Measurements from ENCODE around the gene GMPR2.

The GMPR2 gene

DNA sequence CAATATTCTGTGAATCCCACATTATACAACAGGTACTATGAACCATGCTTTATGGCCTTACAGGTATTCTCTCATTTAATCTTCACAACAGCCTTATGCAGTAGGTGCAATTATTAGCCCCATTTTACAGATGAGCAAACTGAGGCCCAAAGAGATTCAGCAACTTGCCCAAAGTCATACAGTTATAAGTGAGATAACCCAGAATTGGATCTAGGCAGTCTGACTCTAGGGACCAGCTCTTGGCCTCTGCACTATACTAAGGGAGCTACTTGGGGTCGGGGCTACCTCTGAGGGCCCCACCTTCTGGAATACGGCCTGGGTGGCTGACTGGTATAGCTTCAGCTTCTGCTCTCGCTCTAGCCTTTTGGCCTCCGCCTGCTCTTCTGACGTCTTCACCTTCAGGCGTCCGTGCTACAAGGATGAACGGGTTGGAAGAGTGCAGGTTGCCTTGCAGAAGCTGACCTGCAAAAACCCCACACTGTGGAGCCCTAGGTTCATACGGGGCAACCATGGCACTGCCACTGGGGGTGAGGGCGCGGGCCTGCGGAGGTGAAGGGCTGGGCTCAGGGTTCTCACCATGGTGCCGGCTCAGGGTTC is 37.9 kb downstream of the GMPR2 start:
- no peak for DNase-seq

DNA sequence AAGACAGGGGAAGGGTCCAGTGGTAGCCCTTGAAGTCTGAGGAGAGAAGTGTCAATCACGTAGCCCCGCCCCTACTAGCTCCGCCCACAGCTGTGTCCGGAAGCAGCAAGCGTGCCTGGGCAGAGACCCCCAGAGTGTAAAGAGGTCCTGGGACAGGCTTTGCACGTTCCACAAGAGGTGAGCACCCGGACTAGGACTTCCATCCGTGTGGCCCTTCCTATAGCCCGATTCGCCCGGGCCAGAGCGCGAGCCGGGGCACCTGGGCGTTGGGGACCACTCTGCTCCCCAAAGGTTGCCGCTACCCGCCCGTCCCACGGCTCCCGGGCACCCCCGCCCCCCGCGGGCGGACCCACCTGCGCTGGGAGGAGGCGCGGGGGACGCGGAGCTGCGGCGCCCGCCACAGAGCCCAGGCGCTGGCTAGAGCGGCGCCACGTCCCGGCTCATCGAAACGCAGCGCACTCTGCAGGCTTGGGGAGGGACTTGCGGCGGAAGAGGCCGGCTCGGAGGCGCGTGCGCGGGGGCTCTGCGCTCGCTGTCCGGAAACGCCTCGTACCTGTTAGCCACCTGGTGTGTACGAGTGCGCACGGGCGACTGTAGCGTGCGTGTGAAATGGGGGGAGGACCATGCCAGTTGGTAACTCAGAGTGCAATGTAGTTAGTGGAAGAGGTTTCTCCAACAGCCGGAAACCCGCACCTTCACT is 38.6 kb downstream of the GMPR2 start, which contains the start of gene RABGGTA:
TSS of gene RABGGTA (minus strand) at position 464 of the 700 bp plus-strand sequence. CDS start 482 bp downstream, outside the sequence.
- DNase-seq, result peak; percentile 84

DNA sequence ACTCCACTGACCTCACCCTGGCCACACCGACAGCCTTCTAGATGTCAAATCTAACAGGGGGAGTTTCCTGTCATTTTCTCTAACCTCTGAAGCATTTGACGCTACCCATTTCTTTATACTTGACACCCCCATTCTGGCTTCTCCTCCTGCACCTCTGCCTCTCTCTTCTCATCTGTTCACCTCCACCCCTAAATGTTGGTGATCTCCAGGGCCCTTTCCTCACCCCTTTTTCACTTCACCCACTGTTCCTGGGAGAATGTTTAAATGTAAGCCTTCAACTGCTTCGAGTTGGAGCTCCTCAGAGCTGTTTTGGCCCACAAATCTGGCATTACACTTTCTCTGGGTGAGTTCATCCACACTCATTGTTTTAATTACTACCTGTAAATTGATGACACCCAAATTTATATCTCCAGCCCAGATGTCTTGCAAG is 39.1 kb downstream of the GMPR2 start:
- no peak for DNase-seq

DNA sequence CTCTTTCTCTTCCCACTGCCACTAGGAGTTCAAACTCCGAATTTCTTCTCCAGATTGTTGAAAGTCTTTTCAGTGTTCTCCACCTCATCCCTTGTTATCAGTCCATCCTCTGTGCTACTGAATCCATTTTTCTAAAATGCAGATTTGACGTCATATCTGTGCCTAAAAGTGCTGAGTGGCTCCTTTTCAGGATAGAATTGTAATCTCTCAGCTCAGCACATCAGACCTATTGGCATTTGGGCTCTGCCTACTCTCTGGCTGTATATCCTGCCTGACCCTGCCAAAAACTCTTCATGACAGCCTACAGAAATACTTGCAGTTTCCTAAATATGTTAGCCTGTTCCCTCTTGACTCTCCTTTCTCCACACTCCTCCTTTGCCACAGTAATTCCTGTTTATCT is 39.7 kb downstream of the GMPR2 start:
- DNase-seq, result no peak

DNA sequence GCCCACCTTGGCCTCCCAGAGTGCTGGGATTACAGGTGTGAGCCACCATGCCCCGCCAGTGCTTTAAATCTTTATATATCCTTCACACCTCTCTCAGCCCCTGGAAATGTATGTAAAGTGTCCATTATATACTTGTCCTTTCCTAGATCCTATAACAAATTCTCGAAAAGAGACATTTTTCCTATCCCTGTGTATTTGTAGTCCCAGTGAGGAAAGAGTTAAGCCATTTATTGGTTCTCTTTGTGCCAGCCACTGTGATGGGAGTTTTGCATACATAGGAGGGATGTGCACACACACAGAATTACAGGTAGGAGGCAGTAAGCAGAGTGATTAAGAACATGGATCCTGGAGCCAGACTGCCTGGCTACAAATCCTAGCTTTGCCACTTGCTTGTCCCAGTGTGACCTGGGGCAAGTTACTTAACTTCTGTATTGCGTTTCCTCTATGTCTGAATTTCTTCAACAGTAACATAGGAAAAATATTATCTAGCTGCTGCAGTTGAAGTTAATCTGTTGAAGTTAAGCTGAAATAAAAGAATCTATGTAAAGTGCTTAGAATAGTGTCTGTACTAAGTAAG is 40.8 kb downstream of the GMPR2 start:
- no peak for DNase-seq

DNA sequence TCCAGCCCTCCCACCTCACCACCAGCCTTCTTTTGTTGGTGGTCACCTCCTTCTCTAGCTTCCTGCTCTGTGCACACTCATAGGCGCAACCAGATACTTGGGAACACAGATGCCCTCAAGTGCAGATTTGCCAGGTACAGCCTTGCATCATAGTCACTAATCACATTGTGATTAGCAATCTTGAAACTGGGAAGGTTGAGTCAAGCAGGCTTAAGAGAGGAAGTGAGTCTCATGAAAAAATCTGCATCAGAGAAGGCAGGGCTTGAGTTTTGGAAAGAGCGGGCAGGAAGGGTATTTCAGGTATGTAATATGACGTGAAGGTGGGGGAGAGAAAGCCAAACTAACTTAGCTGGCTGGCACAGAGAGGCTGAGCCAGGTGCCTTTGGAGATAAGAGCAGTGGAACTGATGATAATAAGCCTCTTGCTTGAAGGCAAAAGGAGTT is 41.4 kb downstream of the GMPR2 start:
- no peak for DNase-seq

DNA sequence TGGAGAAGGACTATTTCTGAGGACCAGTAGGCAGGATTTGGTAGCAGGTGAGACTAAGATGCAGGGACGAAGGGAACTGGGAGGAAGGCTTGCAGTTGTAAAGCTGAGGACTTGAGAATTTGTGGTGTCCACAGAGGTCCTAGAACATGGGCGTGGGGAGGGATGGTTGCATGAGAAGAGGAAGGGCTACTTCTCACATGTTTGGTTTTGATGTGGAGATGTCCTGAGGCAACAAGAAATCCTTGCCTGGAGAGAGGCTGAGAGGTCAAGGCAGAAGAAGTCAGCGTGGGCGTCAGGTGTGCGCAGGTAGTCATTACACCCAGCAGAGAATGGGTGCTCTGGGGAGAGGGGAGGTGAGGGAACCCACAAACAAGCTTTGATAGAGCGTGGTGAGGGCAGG is 44.3 kb downstream of the GMPR2 start:
- DNase-seq, result no peak

DNA sequence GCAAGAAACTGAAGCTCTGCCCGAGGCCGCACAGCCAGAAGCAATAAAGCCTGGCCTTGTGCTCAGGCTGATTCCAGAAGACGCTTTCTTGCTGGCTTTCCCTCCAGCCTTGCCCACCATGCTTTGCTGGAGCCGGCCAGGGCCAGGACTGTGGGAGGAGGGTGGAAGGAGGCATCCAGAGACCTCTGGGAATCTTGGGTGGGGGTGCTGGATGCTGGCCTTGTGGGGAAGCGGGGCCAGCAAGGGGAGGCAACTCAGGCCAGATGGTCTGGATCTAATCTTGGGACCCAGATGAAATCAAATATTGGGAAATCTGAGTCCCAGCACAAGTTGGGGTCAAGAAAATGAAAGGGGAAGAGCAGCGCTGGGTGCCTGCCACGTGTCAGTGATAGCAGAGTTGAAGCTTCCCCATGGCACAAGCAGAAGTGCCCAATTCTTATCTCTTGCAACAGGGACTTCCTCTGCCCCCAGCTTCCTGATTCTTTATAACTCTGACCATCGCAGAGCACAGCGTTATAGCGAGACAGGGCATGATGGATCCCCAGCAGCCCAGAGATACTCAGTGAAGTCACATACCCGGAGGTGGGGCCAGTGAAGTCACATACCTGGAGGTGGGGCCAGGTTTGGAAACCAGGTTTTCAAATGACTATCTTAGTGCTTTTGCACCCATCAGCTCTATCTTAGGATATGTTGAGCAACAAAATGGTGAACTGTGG is 45.0 kb downstream of the GMPR2 start:
- no peak for DNase-seq

DNA sequence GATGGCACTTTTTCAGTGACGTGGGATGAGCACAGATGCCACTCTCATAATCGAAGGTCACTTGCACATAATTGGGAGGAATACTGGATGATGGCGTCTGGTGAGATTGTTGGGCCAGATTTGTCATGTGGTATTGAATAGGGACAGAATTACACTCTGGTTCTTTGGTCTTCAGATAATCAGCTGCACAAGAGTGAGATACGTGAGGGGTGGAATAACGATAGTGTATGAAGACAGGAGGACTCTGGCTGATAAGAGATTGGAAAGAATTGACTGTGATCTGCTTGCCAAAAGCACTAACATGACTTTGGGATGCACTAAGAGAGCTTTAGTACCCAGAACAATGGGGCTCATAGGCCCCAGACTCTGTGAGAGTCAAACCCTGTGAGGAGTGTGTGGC is 45.7 kb downstream of the GMPR2 start:
- DNase-seq, result no peak

DNA sequence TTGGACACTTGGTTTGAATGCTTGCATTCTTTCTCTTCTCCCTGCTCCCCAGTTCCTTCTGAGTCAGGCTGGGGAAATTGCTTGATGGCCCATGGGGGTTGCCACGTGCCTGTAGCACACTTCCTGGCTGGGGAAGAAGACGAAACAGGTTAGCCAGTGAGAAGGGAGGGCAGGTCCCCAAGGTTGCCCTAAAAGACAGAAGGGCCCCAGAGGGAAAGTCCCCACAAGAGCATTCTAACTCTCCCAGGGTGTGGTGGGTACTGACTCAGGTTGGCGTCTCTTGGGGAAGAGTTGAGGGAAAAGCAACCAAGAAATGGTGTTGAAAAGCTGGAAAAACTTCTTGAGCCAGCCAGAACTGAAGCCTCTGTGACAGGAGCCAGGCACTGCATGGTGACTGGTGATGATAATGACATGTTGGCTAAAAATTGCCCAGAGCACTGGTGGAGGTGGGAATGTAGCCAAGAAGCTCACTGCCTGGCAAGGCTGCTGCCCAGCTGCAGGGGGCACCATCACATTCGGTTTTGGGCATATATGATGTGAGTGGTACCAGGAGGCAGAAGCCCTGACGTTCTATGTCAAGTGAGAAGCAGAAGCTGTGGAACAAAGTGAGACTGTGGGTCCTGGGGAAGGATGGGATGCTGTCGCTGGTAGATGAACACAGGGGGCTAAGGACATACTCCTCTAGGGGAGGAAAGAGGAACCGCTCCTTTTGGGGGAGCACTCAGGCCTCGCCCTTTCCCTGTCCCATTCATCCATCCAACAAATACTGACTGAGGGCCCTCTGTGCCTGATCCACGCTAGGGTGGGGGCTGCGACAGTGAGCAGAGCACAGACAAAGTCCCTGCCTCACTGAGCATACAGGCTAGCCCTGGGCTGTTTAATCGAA is 46.8 kb downstream of the GMPR2 start:
- DNase-seq, result no peak

DNA sequence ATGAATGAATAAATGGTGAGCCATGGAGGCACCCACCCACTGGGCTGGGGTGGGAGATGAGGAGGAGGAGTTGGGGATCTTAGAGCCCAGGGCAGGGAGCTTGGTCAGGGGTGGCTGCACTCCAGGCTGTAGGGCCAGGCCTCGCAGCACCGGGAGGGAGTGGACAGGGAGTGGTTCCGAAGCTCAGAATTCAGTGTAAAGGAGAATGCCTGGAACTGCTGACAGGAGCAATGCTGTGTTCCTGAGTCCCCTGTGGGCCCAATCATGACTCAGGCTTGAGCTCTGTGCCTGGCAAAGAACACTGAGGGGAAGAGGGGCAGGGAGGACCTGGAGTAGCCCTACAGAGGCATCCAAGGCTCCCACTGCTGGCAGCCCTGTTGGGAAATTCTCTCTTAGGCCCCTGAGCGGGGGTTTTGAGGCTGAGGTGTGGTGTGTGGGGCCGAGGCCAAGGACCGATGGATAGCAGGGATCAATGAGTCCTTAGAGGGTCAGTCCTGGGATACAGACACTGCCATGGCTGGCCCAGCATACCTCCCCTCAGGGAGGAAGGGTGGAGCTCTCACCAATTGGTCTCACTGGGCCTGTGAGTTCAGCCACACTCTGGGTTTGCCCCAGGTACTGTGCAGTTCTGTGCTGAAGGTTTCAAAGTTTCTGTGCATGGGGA is 48.2 kb downstream of the GMPR2 start:
- no peak for DNase-seq

DNA sequence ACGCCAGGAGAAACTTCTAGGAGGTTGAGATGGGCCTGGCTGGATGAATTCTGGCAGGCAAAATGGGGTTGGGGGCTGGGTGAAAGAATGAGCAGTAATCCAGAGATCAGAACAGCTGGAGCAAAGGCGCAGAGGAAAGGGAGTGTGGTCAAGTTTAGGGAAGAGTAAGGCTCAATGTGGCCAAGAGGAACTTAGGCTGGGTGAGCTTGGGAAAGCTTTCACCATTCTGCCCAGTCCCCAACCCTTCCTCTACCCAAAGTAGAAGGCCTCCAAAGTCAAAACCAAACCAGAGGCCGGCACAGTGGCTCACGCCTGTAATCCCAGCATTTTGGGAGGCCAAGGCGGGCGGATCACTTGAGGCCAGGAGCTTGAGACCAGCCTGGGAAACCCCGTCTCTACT is 48.9 kb downstream of the GMPR2 start:
- no peak for DNase-seq

DNA sequence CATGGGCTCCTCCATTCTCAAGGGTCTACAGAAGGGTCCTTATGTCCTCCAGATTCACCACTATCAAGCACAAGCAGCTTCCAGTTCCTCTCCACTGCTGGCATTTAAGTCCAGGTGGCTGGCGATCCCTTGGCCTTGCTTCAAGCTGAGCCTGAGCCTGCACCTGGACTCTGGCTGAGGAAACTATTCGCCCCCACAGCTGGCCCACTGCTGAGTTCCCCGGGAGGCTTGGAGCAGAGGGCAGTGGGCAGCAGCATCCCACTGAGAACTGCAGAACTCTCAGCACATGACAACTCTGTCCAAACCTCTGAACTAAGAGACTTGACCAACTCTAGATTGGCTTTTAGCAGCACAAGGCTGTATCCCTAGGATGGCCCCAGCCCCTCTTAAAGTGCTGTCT is 50.0 kb downstream of the GMPR2 start:
- DNase-seq, result no peak

DNA sequence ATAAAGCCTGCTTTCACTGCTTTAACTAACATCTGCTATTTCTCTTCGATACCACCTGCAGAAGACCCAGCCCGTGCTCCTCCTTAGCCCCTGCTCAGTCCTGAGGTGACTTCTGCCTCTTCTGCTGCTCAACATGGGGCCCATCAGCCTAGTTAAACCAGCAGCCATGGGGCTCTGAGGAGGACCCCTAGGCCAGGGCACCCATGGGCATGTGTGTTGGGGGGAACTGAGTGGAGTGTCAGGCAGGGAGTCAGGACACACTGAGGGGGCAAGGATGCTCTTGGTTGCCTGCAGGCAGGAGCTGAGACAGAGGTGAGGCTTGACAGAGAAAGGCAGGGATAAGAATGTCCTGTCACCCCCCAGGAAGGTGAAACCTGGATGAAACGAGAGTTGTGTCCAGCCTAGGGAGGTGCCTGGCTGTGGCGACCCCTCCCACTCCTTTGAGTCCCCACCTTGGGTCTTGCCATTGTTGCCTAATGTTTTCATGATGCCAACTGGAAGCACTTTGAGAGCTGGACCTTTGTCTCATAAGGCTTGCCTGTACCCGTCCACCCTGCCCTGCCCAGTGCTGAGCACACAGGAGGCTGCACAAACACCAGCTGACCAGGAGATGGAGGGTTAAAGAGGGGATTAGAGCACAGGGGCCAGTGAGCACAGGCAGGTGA is 51.2 kb downstream of the GMPR2 start:
- DNase-seq, result no peak

DNA sequence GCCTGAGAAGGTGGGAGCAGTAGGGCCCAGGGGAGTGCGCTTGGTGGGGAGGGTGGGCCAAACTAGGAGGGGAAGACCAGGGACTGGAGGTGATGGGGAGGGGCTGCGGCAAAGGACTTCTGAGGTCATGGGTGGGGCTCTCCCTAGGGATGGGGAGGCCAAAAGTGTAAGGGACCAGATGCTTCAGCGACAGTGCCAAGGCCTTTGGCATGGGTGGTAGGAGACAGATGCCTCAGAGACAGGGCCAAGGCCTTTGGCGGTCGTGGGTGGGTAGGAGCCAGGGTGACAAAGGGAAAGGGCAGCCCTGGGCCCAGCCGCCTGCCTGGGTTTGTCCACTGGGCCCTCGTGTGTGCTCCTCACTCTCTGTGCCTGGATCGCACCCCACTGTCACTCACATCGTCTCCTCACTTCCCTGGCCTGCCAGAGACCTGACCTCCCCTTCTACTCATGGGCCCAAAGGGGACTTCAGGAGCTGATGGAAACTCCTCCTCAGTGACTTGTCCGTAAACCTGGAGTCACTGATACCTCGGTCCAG is 51.8 kb downstream of the GMPR2 start:
- DNase-seq, result no peak

DNA sequence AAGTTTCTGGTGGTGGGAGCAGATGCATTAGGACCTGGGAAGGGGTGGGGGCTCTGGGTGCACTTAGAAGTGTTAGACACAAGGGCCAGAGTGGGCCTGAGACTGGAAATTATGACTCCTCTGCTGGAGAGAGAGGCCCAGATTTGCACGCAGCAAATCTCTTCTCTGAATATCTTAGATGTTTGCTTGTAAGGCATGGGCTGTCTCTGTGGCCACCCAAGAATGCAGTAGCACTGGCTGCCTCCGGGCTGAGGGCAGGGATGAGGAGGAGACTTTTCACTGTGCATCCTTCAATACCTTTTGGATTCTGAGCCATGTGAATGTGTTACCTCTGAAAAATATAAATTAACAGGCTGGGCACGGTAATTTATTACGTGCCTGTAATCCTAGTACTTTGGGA is 52.6 kb downstream of the GMPR2 start:
- no peak for DNase-seq

DNA sequence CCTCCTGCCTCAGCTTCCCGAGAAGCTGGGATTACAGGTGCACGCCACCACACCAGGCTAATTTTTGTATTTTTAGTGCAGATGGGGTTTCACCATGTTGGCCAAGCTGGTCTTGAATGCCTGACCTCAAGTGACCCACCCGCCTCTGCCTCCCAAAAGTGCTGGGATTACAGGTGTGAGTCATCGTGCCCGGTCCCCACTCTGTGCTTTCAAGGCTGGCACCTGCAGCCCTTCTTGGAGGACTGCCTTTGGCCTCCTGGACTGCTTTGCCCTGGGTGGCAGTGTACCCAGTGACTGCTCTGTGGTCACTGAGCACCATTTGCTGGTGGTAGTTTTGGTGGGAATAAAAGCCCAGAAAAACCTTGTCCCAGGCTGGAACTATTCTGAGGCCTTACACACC is 54.3 kb downstream of the GMPR2 start:
- no peak for DNase-seq
